PC-3 (cell line): Measurements from ENCODE around the gene TRPC4AP. TPM values are rescaled to one million over a fixed set of nuclear protein-coding genes. Genes with fewer than 3 reads are reported as not detected.

Source experiments
- ATAC-seq: fragments of 200-7000 bp; cut with Tn5 transposase; 2 replicates; pipeline ENCODE4 v1.9.1; 2020; ENCODE audit warnings: mild to moderate bottlenecking, moderate library complexity
- BruUV-seq: library from RNA; stranded (reverse); fragments of 400-500 nt; replicated peaks from 2 replicates; lab custom pipeline; 2021; lab: Mats Ljungman, UMichigan
- CTCF ChIA-PET: fragments of 300-600 bp; sonication (Branson Sonifier 250); formaldehyde crosslinking; loops from one replicate; lab custom pipeline; 2022; ENCODE audit warnings: antibody characterized with exemption; lab: Charles Lee
- POLR2A ChIA-PET: fragments of 300-600 bp; sonication (Branson Sonifier 250); formaldehyde crosslinking; loops from one replicate; lab custom pipeline; 2022; ENCODE audit warnings: antibody characterized with exemption; ENCODE audit not compliant: unreplicated experiment; lab: Charles Lee
- DNase-seq: peaks from one replicate; pipeline ENCODE4 v3.0.0-alpha.2; 2015
- H2AFZ ChIP-seq: fragments of 300-600 bp; sonication (generic); 2 replicates; pipeline ENCODE4 v1.6.0; 2016; ENCODE audit warnings: antibody characterized with exemption, low read length
- H3F3A ChIP-seq: fragments of 300-600 bp; sonication (generic); one replicate; pipeline ENCODE4 v1.6.0; 2017; ENCODE audit warnings: antibody characterized with exemption, low read length, control low read depth, mild to moderate bottlenecking; ENCODE audit not compliant: unreplicated experiment
- H3K27ac ChIP-seq: fragments of 300-600 bp; sonication (generic); 2 replicates; pipeline ENCODE4 v1.5.1; 2016; ENCODE audit warnings: mild to moderate bottlenecking, low read length
- H3K27me3 ChIP-seq: fragments of 300-600 bp; sonication (generic); 2 replicates; pipeline ENCODE4 v1.6.1; 2016; ENCODE audit warnings: low read length, mixed read lengths
- H3K36me3 ChIP-seq: fragments of 300-600 bp; sonication (generic); 2 replicates; pipeline ENCODE4 v1.6.1; 2016; ENCODE audit warnings: low read depth, mixed run types, low read length, mixed read lengths
- H3K4me1 ChIP-seq: fragments of 300-600 bp; sonication (generic); 2 replicates; pipeline ENCODE4 v1.5.1; 2016; ENCODE audit warnings: low read length; ENCODE audit not compliant: insufficient read depth
- H3K4me2 ChIP-seq: fragments of 300-600 bp; sonication (generic); 2 replicates; pipeline ENCODE4 v1.6.0; 2016; ENCODE audit warnings: low read length
- H3K4me3 ChIP-seq: fragments of 300-600 bp; sonication (generic); 2 replicates; pipeline ENCODE4 v1.5.1; 2016; ENCODE audit warnings: mild to moderate bottlenecking, low read length, mixed read lengths
- H3K79me2 ChIP-seq: fragments of 300-600 bp; sonication (generic); 2 replicates; pipeline ENCODE4 v1.6.1; 2017; ENCODE audit warnings: low read length, mixed read lengths
- H3K9ac ChIP-seq: fragments of 300-600 bp; sonication (generic); 2 replicates; pipeline ENCODE4 v1.6.0; 2016; ENCODE audit warnings: mild to moderate bottlenecking, low read length
- H3K9me2 ChIP-seq: fragments of 300-600 bp; sonication (generic); replicated peaks from 2 replicates; pipeline ENCODE4 v1.6.1; 2016; ENCODE audit warnings: mixed run types, low read length, mixed read lengths
- H3K9me3 ChIP-seq: fragments of 300-600 bp; sonication (generic); 2 replicates; pipeline ENCODE4 v1.6.1; 2016; ENCODE audit warnings: low read length, mixed read lengths
- H4K20me1 ChIP-seq: fragments of 300-600 bp; sonication (generic); 2 replicates; pipeline ENCODE4 v1.6.1; 2016; ENCODE audit warnings: low read length, mixed read lengths
- CTCF ChIP-seq: fragments of 300-600 bp; sonication (generic); conservative IDR thresholded peaks from 2 replicates; pipeline ENCODE4 v1.5.1; 2017; ENCODE audit warnings: antibody characterized with exemption, low read depth, mild to moderate bottlenecking, low read length
- EZH2 ChIP-seq: fragments of 300-600 bp; sonication (generic); IDR thresholded peaks from one replicate; pipeline ENCODE4 v1.6.1; 2017; ENCODE audit warnings: antibody characterized with exemption, mild to moderate bottlenecking, low read length; ENCODE audit not compliant: unreplicated experiment
- EZH2phosphoT487 ChIP-seq: fragments of 300-600 bp; sonication (generic); IDR thresholded peaks from 2 replicates; pipeline ENCODE4 v1.6.1; 2018; ENCODE audit warnings: mild to moderate bottlenecking, antibody characterized with exemption, low read length, borderline replicate concordance
- intact Hi-C: fragments of 100-400 bp; cut with micrococcal nuclease; formaldehyde crosslinking; loops from 2 replicates; pipeline ENCODE4 v1.9.0; 2023
- total RNA-seq: library from RNA; depleted of rRNA; stranded (reverse); fragments of >200 nt; gene quantifications from 2 replicates; pipeline ENCODE4 v1.2.3, GENCODE V29; 2014

Gene TRPC4AP
- total RNA-seq, 1 experiment from 2014 or later = 46.9 TPM

- Histone ChIP-seq H2AFZ (no peak overlapping the region), H3K9me3 (no peaks in the 10 kb centered on the region), H3F3A (peaks cover 6% of the 10 kb centered on the region), H3K27me3 (no peaks in the 10 kb centered on the region), H3K79me2 (peaks cover 16% of the 10 kb centered on the region; the same call in 1 of the 2 replicates), H3K4me2 (no peak overlapping the region), H3K9ac (no peak overlapping the region), H3K4me1 (peaks cover 27% of the 10 kb centered on the region), H3K36me3 (peaks cover 39% of the 10 kb centered on the region), H3K4me3 (no peak overlapping the region), H3K9me2 (no peaks in the 10 kb centered on the region), H3K27ac (no peak overlapping the region), H4K20me1 (no peaks in the 10 kb centered on the region)
- ATAC-seq (no peak), DNase-seq (peak; percentile 5)
- peak; percentile 19; the same call in 1 of the 2 replicates for TF ChIP-seq CTCF
- no peak for TF ChIP-seq EZH2
- no TSS peak for BruUV-seq
- ChIA-PET POLR2A (no interaction called here), CTCF (no interaction called here)
- intact Hi-C loops = no loop called here
Measured at GRCh38 chr20:35049776-35050352, 42.7 kb downstream of the TRPC4AP start.

- Histone ChIP-seq H3K4me2 (no peak overlapping the region), H3F3A (no peaks in the 10 kb centered on the region), H4K20me1 (no peaks in the 10 kb centered on the region), H3K9me2 (no peaks in the 10 kb centered on the region), H3K27me3 (no peaks in the 10 kb centered on the region), H3K79me2 (peaks cover 13% of the 10 kb centered on the region; the same call in 1 of the 2 replicates), H3K36me3 (peaks cover 31% of the 10 kb centered on the region), H3K27ac (no peak overlapping the region), H2AFZ (no peak overlapping the region), H3K4me1 (peaks cover 16% of the 10 kb centered on the region), H3K9ac (no peak overlapping the region), H3K4me3 (no peak overlapping the region), H3K9me3 (no peaks in the 10 kb centered on the region)
- CTCF ChIA-PET = no interaction called here
- no peak for DNase-seq
- ATAC-seq = no peak
- intact Hi-C loops = no loop called here
- no peak for TF ChIP-seq CTCF
- TF ChIP-seq EZH2 = no peak
- POLR2A ChIA-PET = no interaction called here
- no TSS peak for BruUV-seq
Measured at GRCh38 chr20:35048739-35049138, 43.9 kb downstream of the TRPC4AP start.

- BruUV-seq = no TSS peak
- ChIA-PET CTCF (no interaction called here), POLR2A (no interaction called here)
- DNase-seq = no peak
- no peaks in the 10 kb centered on the region for H4K20me1 ChIP-seq
- H3K4me1 ChIP-seq = peaks cover 19% of the 10 kb centered on the region
- H3K27ac ChIP-seq = no peak overlapping the region
- no peak overlapping the region for H3K4me2 ChIP-seq
- H2AFZ ChIP-seq = no peak overlapping the region
- no peak for ATAC-seq
- intact Hi-C loops = no loop called here
- H3K4me3 ChIP-seq = no peak overlapping the region
- peaks cover 28% of the 10 kb centered on the region for H3K36me3 ChIP-seq
- no peaks in the 10 kb centered on the region for H3K9me2 ChIP-seq
- H3K79me2 ChIP-seq = no peaks in the 10 kb centered on the region; the same call in 1 of the 2 replicates
- H3F3A ChIP-seq = no peaks in the 10 kb centered on the region
- H3K9ac ChIP-seq = no peak overlapping the region
- H3K27me3 ChIP-seq = no peaks in the 10 kb centered on the region
- no peaks in the 10 kb centered on the region for H3K9me3 ChIP-seq
- TF ChIP-seq EZH2 = no peak
- TF ChIP-seq CTCF = no peak
- TF ChIP-seq EZH2phosphoT487 = no peak
Measured at GRCh38 chr20:35042268-35042667, 50.3 kb downstream of the TRPC4AP start.
